Measurements from ENCODE around the gene PLEKHA3.

DNA sequence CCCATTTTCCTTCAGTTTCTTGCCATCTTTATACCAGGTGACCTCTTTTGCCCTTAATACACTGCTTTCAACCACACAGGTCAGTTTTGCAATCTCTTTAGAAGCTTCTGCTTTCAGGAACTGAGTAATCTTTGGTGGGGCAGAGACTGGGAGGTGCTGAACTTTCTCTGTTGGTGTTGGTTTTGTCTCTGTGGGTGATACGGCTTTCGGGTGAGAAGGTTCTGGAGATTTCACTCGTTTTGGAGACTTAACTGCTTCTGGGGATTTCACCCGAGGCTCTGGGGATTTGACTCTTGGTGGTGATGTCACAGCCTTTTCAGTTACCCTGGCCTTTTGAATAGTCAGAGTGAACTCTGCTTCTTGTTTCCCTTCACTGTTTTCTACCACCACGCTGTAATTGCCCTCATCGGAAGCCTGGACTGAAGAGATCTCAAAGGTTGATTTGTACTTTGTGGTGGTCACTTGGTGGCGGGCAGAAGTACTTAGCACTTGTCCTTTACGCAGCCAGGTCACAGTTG lies 50.4 kb downstream of the PLEKHA3 start:
- TF ChIP-seq U2AF1 (optimal IDR thresholded peaks at IDR 0.05; ENCODE audit: low read depth, low read length) (no peak), MCM7 (IDR thresholded peaks at IDR 0.05) (no peak), MAFF (IDR thresholded peaks at IDR 0.05; ENCODE audit: low read length) (no peak), ATF7 (IDR thresholded peaks at IDR 0.05) (no peak), ZNF77 (CRISPR knock-in tag; IDR thresholded peaks at IDR 0.05) (no peak), TCF7L2 (IDR thresholded peaks at IDR 0.05; ENCODE audit: low read depth, low read length) (no peak)
- TF ChIP-seq, protein P1, sequence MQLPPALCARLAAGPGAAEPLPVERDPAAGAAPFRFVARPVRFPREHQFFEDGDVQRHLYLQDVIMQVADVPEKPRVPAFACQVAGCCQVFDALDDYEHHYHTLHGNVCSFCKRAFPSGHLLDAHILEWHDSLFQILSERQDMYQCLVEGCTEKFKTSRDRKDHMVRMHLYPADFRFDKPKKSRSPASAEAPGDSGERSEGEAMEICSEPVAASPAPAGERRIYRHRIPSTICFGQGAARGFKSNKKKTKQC (CRISPR knock-in tag; IDR thresholded peaks at IDR 0.05), result no peak
- TF ChIP-seq, protein P2, sequence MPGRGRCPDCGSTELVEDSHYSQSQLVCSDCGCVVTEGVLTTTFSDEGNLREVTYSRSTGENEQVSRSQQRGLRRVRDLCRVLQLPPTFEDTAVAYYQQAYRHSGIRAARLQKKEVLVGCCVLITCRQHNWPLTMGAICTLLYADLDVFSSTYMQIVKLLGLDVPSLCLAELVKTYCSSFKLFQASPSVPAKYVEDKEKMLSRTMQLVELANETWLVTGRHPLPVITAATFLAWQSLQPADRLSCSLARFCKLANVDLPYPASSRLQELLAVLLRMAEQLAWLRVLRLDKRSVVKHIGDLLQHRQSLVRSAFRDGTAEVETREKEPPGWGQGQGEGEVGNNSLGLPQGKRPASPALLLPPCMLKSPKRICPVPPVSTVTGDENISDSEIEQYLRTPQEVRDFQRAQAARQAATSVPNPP (IDR thresholded peaks at IDR 0.05; ENCODE audit: borderline replicate concordance, insufficient read depth, insufficient read length), result no peak
- TF ChIP-seq, protein P3, sequence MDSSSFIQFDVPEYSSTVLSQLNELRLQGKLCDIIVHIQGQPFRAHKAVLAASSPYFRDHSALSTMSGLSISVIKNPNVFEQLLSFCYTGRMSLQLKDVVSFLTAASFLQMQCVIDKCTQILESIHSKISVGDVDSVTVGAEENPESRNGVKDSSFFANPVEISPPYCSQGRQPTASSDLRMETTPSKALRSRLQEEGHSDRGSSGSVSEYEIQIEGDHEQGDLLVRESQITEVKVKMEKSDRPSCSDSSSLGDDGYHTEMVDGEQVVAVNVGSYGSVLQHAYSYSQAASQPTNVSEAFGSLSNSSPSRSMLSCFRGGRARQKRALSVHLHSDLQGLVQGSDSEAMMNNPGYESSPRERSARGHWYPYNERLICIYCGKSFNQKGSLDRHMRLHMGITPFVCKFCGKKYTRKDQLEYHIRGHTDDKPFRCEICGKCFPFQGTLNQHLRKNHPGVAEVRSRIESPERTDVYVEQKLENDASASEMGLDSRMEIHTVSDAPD (CRISPR knock-in tag; IDR thresholded peaks at IDR 0.05), result no peak
- TF ChIP-seq, protein P4, sequence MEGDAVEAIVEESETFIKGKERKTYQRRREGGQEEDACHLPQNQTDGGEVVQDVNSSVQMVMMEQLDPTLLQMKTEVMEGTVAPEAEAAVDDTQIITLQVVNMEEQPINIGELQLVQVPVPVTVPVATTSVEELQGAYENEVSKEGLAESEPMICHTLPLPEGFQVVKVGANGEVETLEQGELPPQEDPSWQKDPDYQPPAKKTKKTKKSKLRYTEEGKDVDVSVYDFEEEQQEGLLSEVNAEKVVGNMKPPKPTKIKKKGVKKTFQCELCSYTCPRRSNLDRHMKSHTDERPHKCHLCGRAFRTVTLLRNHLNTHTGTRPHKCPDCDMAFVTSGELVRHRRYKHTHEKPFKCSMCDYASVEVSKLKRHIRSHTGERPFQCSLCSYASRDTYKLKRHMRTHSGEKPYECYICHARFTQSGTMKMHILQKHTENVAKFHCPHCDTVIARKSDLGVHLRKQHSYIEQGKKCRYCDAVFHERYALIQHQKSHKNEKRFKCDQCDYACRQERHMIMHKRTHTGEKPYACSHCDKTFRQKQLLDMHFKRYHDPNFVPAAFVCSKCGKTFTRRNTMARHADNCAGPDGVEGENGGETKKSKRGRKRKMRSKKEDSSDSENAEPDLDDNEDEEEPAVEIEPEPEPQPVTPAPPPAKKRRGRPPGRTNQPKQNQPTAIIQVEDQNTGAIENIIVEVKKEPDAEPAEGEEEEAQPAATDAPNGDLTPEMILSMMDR (IDR thresholded peaks at IDR 0.05 in 2 of 3, conservative IDR thresholded peaks at IDR 0.05 in 1 of 3; ENCODE audit: insufficient read depth in 2 of 3, low read depth in 1 of 3, low read length in 3 of 3), result no peak
